Mucosa of gallbladder (tissue), 1 donor: ENCODE results near the gene RALGPS1. TPM values are rescaled to one million over a fixed set of nuclear protein-coding genes. Genes with fewer than 3 reads are reported as not detected.
A peak's percentile ranks its signal among the peaks of the same experiment; 100 is the strongest.

Experiments used
- DNase-seq: peaks from one replicate; pipeline ENCODE4 v3.0.0-alpha.2; 2020; ENCODE audit warnings: low spot score
- total RNA-seq: library from RNA; stranded (reverse); gene quantifications from one replicate; pipeline ENCODE4 v1.2.1, GENCODE V29; 2021
- donor health status: DM: no; HTN: no; CAD: no.

Gene RALGPS1
- total RNA-seq, 1 donor from 2014 or later: 34.7 TPM

GRCh38 chr9:126904586-126904985 is 10.0 kb upstream of the RALGPS1 start:
- DNase-seq: no peak

GRCh38 chr9:126906091-126906490 is 8.5 kb upstream of the RALGPS1 start:
- no peak for DNase-seq

DNA sequence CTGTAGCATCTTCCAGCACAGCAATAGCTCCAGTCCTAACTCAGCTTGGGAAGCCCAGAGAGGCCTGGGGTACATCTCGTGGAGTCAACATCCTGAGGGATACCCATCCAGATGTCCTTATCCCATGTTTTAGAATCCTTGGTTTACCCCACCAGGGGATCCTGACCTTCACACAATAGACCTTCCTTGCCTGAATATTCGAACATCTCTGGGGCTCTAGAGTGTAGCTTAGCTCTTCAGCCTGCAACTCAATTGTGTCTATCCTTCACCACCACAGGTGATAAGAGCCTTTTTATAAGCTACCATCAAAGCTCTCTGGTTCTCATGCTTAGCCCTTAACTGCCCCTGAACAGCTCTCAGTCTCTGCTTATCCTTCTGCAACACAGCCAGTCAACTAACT is 7.5 kb upstream of the RALGPS1 start:
- DNase-seq: no peak

GRCh38 chr9:126915281-126915816 is 767 bp downstream of the RALGPS1 start:
- DNase-seq: peak; percentile 77

DNA sequence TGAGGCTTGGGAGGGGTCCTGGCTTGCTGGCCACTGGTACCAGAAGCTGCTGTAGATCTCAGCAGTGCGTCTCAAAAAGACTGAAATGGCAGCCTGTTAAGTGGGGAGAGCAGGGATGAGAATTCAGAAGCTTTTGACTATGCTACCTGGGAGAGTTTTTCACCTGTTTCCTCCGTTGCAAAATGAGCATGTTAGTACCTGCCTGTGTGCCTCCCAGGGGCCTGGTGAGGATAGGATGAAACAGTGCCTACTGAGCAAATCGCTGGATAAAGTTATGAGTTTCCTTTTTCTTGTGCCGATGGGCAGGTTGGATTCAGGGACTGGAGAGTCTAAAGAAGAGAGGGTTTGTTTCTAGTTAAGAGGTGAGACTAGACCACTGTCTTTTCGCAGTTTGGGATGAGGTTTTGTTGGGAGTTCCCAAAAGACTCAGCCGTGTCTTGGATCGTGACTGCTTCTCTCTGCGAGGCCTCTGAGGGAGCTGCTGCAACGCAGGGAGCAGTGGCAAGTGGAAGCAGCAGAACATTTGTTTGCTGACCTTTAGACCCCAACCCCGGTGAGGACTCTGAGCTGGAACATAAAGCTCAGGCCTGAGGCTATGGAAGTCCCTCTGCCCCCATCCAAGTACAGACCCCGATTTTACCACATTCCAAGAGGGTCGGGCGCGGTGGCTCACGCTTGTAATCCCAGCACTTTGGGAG is 1.4 kb downstream of the RALGPS1 start:
- no peak for DNase-seq

- no peak for DNase-seq
These were observed 2.3 kb downstream of the RALGPS1 start for GRCh38 chr9:126916909-126917308.

- no peak for DNase-seq
These were observed 4.6 kb downstream of the RALGPS1 start for GRCh38 chr9:126919193-126919592.

- DNase-seq: no peak
These were observed 11.3 kb downstream of the RALGPS1 start for GRCh38 chr9:126925876-126926275.

GRCh38 chr9:126926364-126926763 is 11.8 kb downstream of the RALGPS1 start:
- DNase-seq: no peak

GRCh38 chr9:126927419-126927818 is 12.8 kb downstream of the RALGPS1 start:
- DNase-seq: no peak

- DNase-seq: no peak
These were observed 18.3 kb downstream of the RALGPS1 start for GRCh38 chr9:126932871-126933321.

DNA sequence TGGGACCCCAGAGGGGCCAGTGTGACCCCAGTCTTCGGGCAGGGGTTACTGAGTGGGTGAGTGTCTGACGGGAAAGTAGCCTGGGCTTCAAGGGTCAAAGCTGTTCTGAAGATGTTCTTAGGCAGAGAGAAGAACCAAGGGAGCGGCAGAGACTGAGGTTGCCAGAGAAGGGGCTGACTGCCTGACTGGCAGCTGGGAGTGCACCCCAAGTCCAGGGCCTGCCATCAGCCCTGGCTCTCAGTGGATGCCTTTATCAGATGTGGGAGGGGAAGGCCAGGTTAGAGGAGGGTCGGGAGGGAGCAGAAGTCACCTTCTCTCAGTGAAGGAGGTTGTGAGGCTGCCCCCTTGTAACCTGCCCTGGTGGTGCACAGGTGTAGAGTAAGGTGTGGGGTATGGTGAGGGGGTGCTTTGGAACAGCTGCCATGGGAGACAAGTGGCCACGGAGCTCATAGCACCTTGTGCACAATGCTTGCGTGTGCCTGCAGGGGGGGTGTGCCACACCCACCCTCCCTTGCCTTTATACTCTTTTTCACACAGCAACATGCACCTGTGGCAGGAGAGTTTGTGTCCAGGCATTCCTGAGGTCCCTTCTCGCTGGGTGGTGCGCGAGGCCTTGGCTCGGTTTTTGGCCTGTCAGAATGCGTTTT is 18.9 kb downstream of the RALGPS1 start:
- no peak for DNase-seq

- no peak for DNase-seq
These were observed 19.9 kb downstream of the RALGPS1 start for GRCh38 chr9:126934441-126934840.

DNA sequence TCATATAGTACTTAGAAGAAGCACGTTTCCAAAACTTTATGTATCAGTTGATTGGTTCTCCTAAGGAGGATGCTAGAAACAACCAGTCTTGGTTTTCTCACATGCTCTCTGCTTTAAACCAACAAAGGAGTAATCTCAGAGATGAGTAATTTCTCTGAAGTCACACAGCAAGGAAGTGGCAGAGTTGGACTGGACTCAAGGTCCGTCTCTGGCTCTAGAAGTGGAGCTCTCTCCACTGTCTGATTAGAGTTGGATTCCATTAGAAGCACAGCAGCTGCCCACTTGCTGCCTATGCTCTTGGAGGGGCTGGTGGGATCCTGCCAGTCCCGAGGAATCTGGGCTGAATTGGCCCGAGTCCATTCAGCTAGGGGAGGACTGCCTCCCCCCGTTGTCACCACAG is 21.0 kb downstream of the RALGPS1 start:
- no peak for DNase-seq

GRCh38 chr9:126937444-126937843 is 22.9 kb downstream of the RALGPS1 start:
- no peak for DNase-seq

- no peak for DNase-seq
These were observed 23.7 kb downstream of the RALGPS1 start for GRCh38 chr9:126938327-126938726.

GRCh38 chr9:126939821-126940221 is 25.2 kb downstream of the RALGPS1 start:
- DNase-seq: peak; percentile 79

DNA sequence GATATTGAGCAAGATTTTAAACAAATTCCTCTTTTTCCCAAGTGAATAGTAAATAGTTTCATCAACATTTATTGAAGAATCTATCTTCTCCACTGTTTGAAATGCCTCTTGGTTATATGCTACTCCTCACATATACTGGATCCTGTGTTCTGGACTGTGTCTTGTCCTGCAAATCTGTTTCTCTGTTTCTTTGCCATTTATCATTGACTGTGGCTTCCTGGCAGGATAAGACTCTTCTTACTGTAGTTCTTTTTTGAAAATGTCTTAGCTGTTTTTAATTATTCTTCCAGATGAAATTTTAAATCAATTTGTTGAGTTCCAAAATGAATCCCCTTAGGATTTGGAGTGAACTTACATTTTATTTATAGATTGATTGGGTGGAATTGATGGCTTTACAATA is 27.8 kb downstream of the RALGPS1 start:
- no peak for DNase-seq

GRCh38 chr9:126945682-126946081 is 31.1 kb downstream of the RALGPS1 start:
- DNase-seq: no peak

- no peak for DNase-seq
These were observed 32.9 kb downstream of the RALGPS1 start for GRCh38 chr9:126947529-126947928.

GRCh38 chr9:126952205-126952977 is 37.8 kb downstream of the RALGPS1 start:
- DNase-seq: no peak

DNA sequence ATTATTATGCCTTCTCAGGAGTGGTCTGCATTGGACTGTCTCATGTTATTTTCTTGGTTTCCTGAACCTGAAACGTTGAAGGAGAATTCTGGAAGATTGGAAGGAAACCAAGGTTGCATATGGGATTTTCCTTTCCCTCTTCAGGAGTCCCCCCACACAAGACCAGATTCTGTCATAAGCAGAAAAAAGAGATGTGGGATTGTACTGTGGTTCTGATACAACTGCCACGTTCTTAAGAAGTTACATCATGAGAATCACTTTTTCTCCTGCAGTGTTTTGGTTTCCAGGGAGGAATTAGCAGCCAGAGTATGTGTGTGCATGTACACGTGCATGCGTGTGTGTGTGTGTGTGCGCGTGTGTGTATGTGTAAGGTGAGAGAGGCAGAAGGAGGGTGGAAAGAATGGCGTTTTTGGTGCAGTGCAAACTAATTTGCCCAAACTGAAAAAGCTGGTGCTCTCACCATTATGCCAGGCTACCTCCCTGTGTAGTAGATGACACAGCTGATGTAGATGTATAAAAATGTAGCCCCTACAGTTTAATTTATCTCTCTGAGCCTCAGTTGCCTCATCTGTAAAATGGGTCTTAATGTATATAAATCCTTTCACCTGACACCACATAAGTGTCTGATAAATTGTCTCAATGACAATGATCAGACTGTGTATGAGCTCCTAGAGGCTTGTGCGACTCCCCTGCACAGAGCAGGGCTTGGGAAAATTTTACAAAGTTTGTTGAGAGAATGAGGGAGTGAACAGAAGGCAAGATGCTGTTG is 38.6 kb downstream of the RALGPS1 start:
- no peak for DNase-seq
